ENCODE data around the gene MPP2.

- no peak for TF ChIP-seq CTCF (conservative IDR thresholded peaks at IDR 0.05; ENCODE audit: low read length)
- TF ChIP-seq EZH2phosphoT487 (IDR thresholded peaks at IDR 0.05; ENCODE audit: borderline replicate concordance) = no peak
Measured at GRCh38 chr17:43949781-43950180, 42.4 kb upstream of the MPP2 start.

All from Loucy (cell line).